K562 (cell line): ENCODE measurements around the gene SERPINA3. TPM values are rescaled to one million over a fixed set of nuclear protein-coding genes. Genes with fewer than 3 reads are reported as not detected.
A peak's percentile ranks its signal among the peaks of the same experiment; 100 is the strongest.

Source experiments
- ATAC-seq: fragments of 200-7000 bp; cut with Tn5 transposase; 3 replicates; pipeline ENCODE4 v1.9.1; 2020; ENCODE audit warnings: moderate library complexity
- BruUV-seq: library from RNA; stranded (reverse); fragments of 400-500 nt; replicated peaks from 2 replicates; lab custom pipeline; 2021; lab: Mats Ljungman, UMichigan
- CTCF ChIA-PET: fragments of 300-600 bp; formaldehyde crosslinking; extraction: SDS; loops from one replicate; lab custom pipeline; 2021; ENCODE audit warnings: low intra/inter-chr PET ratio; lab: Yijun Ruan, JAX
- POLR2A ChIA-PET: fragments of 300-600, 350-650 bp; sonication (Branson Sonifier 250); formaldehyde crosslinking; extraction: SDS; loops from one replicate; lab custom pipeline; 2021; ENCODE audit warnings: antibody characterized with exemption, inconsistent platforms; lab: Yijun Ruan, JAX
- DNase-seq, 4 experiments: peaks; one replicate each; pipeline versions ENCODE4 v3.0.0 to v3.0.0-alpha.2; 2011 to 2018; ENCODE audit warnings: low spot score in 3 of 4, mixed read lengths in 3 of 4; ENCODE audit errors: extremely low read depth in 1 of 4
- FAIRE-seq: peaks from 2 replicates; lab custom pipeline; 2011; peaks lifted over from hg19 to GRCh38; lab: Jason Lieb, UNC
- H2AFZ ChIP-seq: 2 replicates; pipeline ENCODE4 v1.6.0; 2011; ENCODE audit warnings: low read depth, low read length, control low read depth, inconsistent platforms
- H3K27ac ChIP-seq: fragments of 200-600 bp; 3 replicates; pipeline ENCODE4 v1.8.0; 2011; ENCODE audit warnings: low read depth, mild to moderate bottlenecking, control low read depth, inconsistent platforms, low read length, moderate library complexity, mixed read lengths; ENCODE audit errors: extremely low read depth
- H3K27me3 ChIP-seq, 2 experiments: fragments of 300-600 bp in 1 of 2; 2 replicates in 1 of 2; 3 replicates in 1 of 2; pipeline versions ENCODE4 v1.6.0 to v1.8.0; 2011; ENCODE audit warnings: inconsistent platforms in 2 of 2, low read length in 2 of 2, mild to moderate bottlenecking in 1 of 2, mixed read lengths in 1 of 2, moderate library complexity in 1 of 2; ENCODE audit not compliant: control insufficient read depth in 2 of 2, insufficient read depth in 2 of 2
- H3K36me3 ChIP-seq: fragments of 300-600 bp; 3 replicates; pipeline ENCODE4 v1.8.0; 2011; ENCODE audit warnings: mild to moderate bottlenecking, low read length, inconsistent platforms; ENCODE audit not compliant: control insufficient read depth, insufficient read depth
- H3K4me1 ChIP-seq, 2 experiments: fragments of 200-600 bp in 1 of 2; replicated peaks in 1 of 2; 2 replicates in 1 of 2; 3 replicates in 1 of 2; pipeline versions ENCODE4 v1.5.1 to v1.8.0; 2011; ENCODE audit warnings: inconsistent platforms in 2 of 2, low read length in 2 of 2, mild to moderate bottlenecking in 1 of 2, mixed read lengths in 1 of 2, moderate library complexity in 1 of 2; ENCODE audit not compliant: control insufficient read depth in 2 of 2, insufficient read depth in 2 of 2
- H3K4me2 ChIP-seq: 2 replicates; pipeline ENCODE4 v1.6.1; 2011; ENCODE audit warnings: low read length, control low read depth, inconsistent platforms, mixed read lengths; ENCODE audit not compliant: insufficient read depth
- H3K4me3 ChIP-seq: fragments of 200-600 bp; sonication (generic), shearing (Covaris generic); 2 replicates; pipeline ENCODE4 v1.5.1; 2016; ENCODE audit warnings: control low read depth, inconsistent platforms
- H3K79me2 ChIP-seq: fragments of 200-600 bp; 3 replicates; pipeline ENCODE4 v1.8.0; 2011; ENCODE audit warnings: low read length, inconsistent platforms; ENCODE audit not compliant: control insufficient read depth, insufficient read depth
- H3K9ac ChIP-seq, 2 experiments: 2 replicates each; pipeline versions ENCODE4 v1.6.0 to v1.6.1; 2011; ENCODE audit warnings: low read depth in 2 of 2, low read length in 2 of 2, control low read depth in 1 of 2, inconsistent platforms in 1 of 2, mild to moderate bottlenecking in 1 of 2, mixed read lengths in 1 of 2; ENCODE audit not compliant: insufficient read depth in 1 of 2
- H3K9me1 ChIP-seq: one replicate; pipeline ENCODE4 v1.6.0; 2011; ENCODE audit warnings: inconsistent platforms, mild to moderate bottlenecking, low read length, moderate library complexity; ENCODE audit not compliant: control insufficient read depth, insufficient read depth
- H3K9me3 ChIP-seq: replicated peaks from 2 replicates; pipeline ENCODE4 v1.5.1; 2011; ENCODE audit warnings: low read depth, low read length, inconsistent platforms; ENCODE audit not compliant: control insufficient read depth, insufficient read depth
- H4K20me1 ChIP-seq: replicated peaks from 2 replicates; pipeline ENCODE4 v1.6.1; 2011; ENCODE audit warnings: low read length, inconsistent platforms, mixed read lengths; ENCODE audit not compliant: control insufficient read depth, insufficient read depth
- CHD4 ChIP-seq: fragments of 200-600 bp; sonication (generic); IDR thresholded peaks from 3 replicates; pipeline ENCODE4 v1.6.1; 2012; ENCODE audit warnings: low read depth, mild to moderate bottlenecking, mixed read lengths, low read length, inconsistent platforms; ENCODE audit not compliant: insufficient read depth, insufficient replicate concordance, poor library complexity, severe bottlenecking
- CTCF ChIP-seq, 3 experiments: IDR thresholded peaks in 2 of 3; conservative IDR thresholded peaks in 1 of 3; 2 replicates each; pipeline ENCODE4 v1.5.1; 2011 to 2012; ENCODE audit warnings: low read length in 3 of 3, mild to moderate bottlenecking in 3 of 3, control low read depth in 2 of 3, improper control_type of control experiment in 1 of 3, inconsistent platforms in 1 of 3, low read depth in 1 of 3, mixed read lengths in 1 of 3, moderate library complexity in 1 of 3; ENCODE audit not compliant: insufficient read depth in 2 of 3
- EHMT2 ChIP-seq: fragments of 450-650 bp; IDR thresholded peaks from 2 replicates; pipeline ENCODE4 v1.6.1; 2018; ENCODE audit warnings: antibody characterized with exemption
- FOXJ2 ChIP-seq: fragments of 200-800 bp; sonication (Bioruptor generic); IDR thresholded peaks from 2 replicates; pipeline ENCODE4 v1.6.1; 2016; ENCODE audit warnings: missing genetic modification characterization, missing compliant biosample characterization
- FOXM1 ChIP-seq, 2 experiments: fragments of 450-650 bp in 1 of 2; sonication (generic) in 1 of 2; formaldehyde crosslinking in 1 of 2; IDR thresholded peaks; 2 replicates each; pipeline versions ENCODE4 v1.6.1 to v1.9.0; 2017 to 2022; ENCODE audit warnings: low read depth in 2 of 2, mild to moderate bottlenecking in 2 of 2, missing genetic modification reagents in 1 of 2, moderate library complexity in 1 of 2
- NFYB ChIP-seq: IDR thresholded peaks from 2 replicates; pipeline ENCODE4 v1.6.1; 2011; ENCODE audit warnings: mild to moderate bottlenecking, moderate library complexity; ENCODE audit not compliant: insufficient read length; ENCODE audit errors: extremely low read depth
- TFE3 ChIP-seq: fragments of 450-650 bp; formaldehyde crosslinking; IDR thresholded peaks from 2 replicates; pipeline ENCODE4 v1.4.0; 2020; ENCODE audit warnings: mild to moderate bottlenecking, mixed read lengths
- ZNF174 ChIP-seq: fragments of 250-450 bp; sonication (Bioruptor Pico); IDR thresholded peaks from 2 replicates; pipeline ENCODE4 v1.4.0; 2020; ENCODE audit warnings: mild to moderate bottlenecking
- WGBS: fragments of 100-300 bp; shearing (Covaris generic); methylation state at CpG from one replicate; pipeline ENCODE4 v1.1.6; 2016; ENCODE audit warnings: low coverage, mixed read lengths; ENCODE audit not compliant: insufficient coverage; ENCODE audit errors: missing lambda C conversion rate; 5-methylcytosine and 5-hydroxymethylcytosine counted together
- in situ Hi-C: fragments of 300-500 bp; cut with MboI; formaldehyde crosslinking; loops from 4 replicates; pipeline ENCODE4 v1.15.0; 2018; ENCODE audit warnings: inconsistent platforms, mixed read lengths
- intact Hi-C: fragments of 100-400 bp; cut with micrococcal nuclease; formaldehyde crosslinking; loops from 2 replicates; pipeline ENCODE4 v1.14.2; 2022
- polyA plus RNA-seq, 8 experiments: library from polyadenylated mRNA; depleted of rRNA in 4 of 8; stranded (reverse) in 5 of 8; unstranded in 3 of 8; fragments of >200 nt; fragmentation: Nextera tagmentation in 2 of 8; fragmentation: Illumina TruSeq in 1 of 8; extraction: Ambion mirVana in 2 of 8; extraction: Trizol in 1 of 8; gene quantifications; 2 replicates each; pipeline versions ENCODE4 v1.2.1 to v1.2.3, GENCODE V29; 2011 to 2014; ENCODE audit warnings: inconsistent platforms in 1 of 8, missing spikeins in 1 of 8
- total RNA-seq, 7 experiments: library from RNA; depleted of rRNA in 6 of 7; stranded (reverse); fragments of >200 nt in 6 of 7; fragmentation: Illumina TruSeq in 2 of 7; extraction: Trizol in 2 of 7; gene quantifications; 2 replicates each; pipeline versions ENCODE4 v1.2.1 to v1.2.3, GENCODE V29; 2011 to 2021; ENCODE audit warnings: low replicate concordance in 1 of 7

Gene SERPINA3
- total and polyA plus RNA-seq, 9 of the 15 experiments (the other 6 are each of a cell fraction or from before 2014, with no cell fraction given): 2.3 TPM; not detected in 8

- no peak overlapping the region for H3K9ac ChIP-seq
- no peaks in the 10 kb centered on the region for H3K36me3 ChIP-seq
- H3K27me3 ChIP-seq: no peaks in the 10 kb centered on the region
- no peaks in the 10 kb centered on the region for H4K20me1 ChIP-seq
- no peak overlapping the region for H3K4me2 ChIP-seq
- H3K9me3 ChIP-seq: no peaks in the 10 kb centered on the region
- H3K27ac ChIP-seq: no peak overlapping the region
- POLR2A ChIA-PET: interaction anchor here (0.9 kb wide), 1 partner anchor 19 kb away, joined by 3 read pairs; no protein-coding TSS in a partner anchor
- no peaks in the 10 kb centered on the region for H3K79me2 ChIP-seq
- FAIRE-seq (no peak), ATAC-seq (no peak), DNase-seq (no peak)
- no peak overlapping the region for H2AFZ ChIP-seq
- no peak overlapping the region for H3K4me3 ChIP-seq
- in situ Hi-C loops: no loop called here
- intact Hi-C loops: no loop called here
- WGBS: 0% methylated on average over 3 of the region's 3 CpGs
- BruUV-seq: no TSS peak
- CTCF ChIA-PET: no interaction called here
- no peaks in the 10 kb centered on the region; a peak in 1 of 5 replicates for H3K4me1 ChIP-seq
- no peaks in the 10 kb centered on the region for H3K9me1 ChIP-seq
- TF ChIP-seq TFE3 (CRISPR knock-in tag) (peak; percentile 55), NFYB (no peak), ZNF174 (no peak), EHMT2 (no peak), CHD4 (no peak), FOXM1 (IDR thresholded peaks at IDR 0.05; ENCODE audit: low read depth) (no peak), FOXM1 (CRISPR knock-in tag; IDR thresholded peaks at IDR 0.05; ENCODE audit: low read depth) (no peak), FOXJ2 (tag) (no peak), CTCF (IDR thresholded peaks at IDR 0.05 in 2 of 3, conservative IDR thresholded peaks at IDR 0.05 in 1 of 3; ENCODE audit: insufficient read depth in 2 of 3, low read depth in 1 of 3, low read length in 3 of 3) (no peak)
Measured at GRCh38 chr14:94582851-94583250, 29.3 kb upstream of the SERPINA3 start.
